Fibroblast of pulmonary artery (primary cell): ENCODE measurements around the gene NPAT.

Experiments used
- DNase-seq: peaks from one replicate; pipeline ENCODE4 v3.0.0-alpha.2; 2010; ENCODE audit warnings: low read depth
- H3K4me3 ChIP-seq: replicated peaks from 2 replicates; pipeline ENCODE4 v1.5.1; 2011; ENCODE audit warnings: low read depth, mild to moderate bottlenecking, control low read depth, low read length, moderate library complexity
- TF ChIP-seq, protein P1 (sequence below): IDR thresholded peaks from 2 replicates; pipeline ENCODE4 v1.5.1; 2011; ENCODE audit warnings: mild to moderate bottlenecking, control low read depth, low read length, inconsistent platforms; ENCODE audit errors: missing control alignments

NPAT gene

DNA sequence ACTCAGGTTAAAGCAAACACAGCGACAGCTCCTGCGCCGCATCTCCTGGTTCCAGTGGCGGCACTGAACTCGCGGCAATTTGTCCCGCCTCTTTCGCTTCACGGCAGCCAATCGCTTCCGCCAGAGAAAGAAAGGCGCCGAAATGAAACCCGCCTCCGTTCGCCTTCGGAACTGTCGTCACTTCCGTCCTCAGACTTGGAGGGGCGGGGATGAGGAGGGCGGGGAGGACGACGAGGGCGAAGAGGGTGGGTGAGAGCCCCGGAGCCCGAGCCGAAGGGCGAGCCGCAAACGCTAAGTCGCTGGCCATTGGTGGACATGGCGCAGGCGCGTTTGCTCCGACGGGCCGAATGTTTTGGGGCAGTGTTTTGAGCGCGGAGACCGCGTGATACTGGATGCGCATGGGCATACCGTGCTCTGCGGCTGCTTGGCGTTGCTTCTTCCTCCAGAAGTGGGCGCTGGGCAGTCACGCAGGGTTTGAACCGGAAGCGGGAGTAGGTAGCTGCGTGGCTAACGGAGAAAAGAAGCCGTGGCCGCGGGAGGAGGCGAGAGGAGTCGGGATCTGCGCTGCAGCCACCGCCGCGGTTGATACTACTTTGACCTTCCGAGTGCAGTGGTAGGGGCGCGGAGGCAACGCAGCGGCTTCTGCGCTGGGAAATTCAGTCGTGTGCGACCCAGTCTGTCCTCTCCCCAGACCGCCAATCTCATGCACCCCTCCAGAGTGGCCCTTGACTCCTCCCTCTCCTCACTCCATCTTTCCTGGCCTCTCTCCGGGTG, at the start of gene NPAT, which contains the start of gene ATM:
TSS of gene NPAT (minus strand) at position 65 of the 774 bp plus-strand sequence. CDS start 102 bp downstream, outside the sequence.
TSS of gene ATM (plus strand) at position 494 of the 774 bp plus-strand sequence. CDS start 4,558 bp downstream, outside the sequence.
- peak; percentile 99 for DNase-seq
- TF ChIP-seq, protein P1, sequence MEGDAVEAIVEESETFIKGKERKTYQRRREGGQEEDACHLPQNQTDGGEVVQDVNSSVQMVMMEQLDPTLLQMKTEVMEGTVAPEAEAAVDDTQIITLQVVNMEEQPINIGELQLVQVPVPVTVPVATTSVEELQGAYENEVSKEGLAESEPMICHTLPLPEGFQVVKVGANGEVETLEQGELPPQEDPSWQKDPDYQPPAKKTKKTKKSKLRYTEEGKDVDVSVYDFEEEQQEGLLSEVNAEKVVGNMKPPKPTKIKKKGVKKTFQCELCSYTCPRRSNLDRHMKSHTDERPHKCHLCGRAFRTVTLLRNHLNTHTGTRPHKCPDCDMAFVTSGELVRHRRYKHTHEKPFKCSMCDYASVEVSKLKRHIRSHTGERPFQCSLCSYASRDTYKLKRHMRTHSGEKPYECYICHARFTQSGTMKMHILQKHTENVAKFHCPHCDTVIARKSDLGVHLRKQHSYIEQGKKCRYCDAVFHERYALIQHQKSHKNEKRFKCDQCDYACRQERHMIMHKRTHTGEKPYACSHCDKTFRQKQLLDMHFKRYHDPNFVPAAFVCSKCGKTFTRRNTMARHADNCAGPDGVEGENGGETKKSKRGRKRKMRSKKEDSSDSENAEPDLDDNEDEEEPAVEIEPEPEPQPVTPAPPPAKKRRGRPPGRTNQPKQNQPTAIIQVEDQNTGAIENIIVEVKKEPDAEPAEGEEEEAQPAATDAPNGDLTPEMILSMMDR = peak; percentile 80
- peak within 1 kb of the TSS; percentile 93 for H3K4me3 ChIP-seq

DNA sequence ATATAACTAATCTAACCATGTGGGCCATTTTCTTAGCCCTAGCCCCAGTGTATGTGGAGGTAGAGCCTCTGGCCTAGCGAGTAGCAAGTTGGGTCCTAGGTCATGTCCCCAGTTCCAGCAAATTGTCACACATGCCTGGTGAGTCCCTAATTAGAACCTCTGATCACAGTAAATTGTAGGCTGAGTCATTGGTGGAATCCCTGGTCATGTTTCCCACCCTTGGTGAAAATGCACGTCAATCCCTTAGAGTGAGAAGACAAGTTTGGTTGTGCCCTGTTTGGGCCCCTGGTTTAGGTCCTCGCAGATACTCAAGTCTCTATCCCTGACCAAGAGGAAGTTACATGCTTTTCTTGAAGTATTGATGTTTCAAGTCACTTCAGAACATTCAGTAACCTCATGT, 47.1 kb upstream of the NPAT start:
- TF ChIP-seq, protein P1 = no peak
- DNase-seq = no peak
- no peak overlapping the region for H3K4me3 ChIP-seq

DNA sequence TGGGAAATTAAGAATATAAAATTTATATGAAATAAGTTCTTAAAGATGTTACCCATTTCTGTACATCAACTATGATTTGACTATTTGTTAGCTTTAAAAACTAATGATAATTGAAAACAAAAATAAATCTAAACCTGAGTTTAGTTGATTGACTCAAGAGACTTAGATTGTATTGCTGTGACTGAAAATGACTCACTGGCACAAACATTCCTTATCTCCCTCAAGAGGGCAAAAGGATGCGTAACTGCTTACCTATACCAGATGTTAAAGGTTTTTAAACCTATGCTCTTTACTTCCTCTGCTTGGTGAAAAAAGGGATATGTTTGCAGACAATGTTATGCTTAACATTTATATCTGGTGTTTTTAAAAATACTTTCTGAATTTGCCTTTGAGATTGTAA, 30.7 kb upstream of the NPAT start:
- H3K4me3 ChIP-seq = no peak overlapping the region
- peak; percentile 16 for DNase-seq
- TF ChIP-seq, protein P1 = no peak

DNA sequence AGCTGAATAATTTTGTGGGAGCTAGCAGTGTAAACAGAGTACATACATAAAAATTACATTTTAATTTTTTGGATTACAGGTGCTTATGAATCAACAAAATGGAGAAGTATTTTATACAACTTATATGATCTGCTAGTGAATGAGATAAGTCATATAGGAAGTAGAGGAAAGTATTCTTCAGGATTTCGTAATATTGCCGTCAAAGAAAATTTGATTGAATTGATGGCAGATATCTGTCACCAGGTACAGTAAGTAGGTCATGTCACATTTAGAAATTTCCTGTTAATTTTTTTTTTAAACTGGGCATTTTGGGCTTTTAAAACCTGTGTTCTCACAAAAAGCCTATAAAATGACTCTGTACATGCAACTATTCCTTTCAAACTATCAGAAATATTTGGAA, 24.4 kb upstream of the NPAT start:
- H3K4me3 ChIP-seq = no peak overlapping the region
- no peak for DNase-seq
- TF ChIP-seq, protein P1 = no peak

DNA sequence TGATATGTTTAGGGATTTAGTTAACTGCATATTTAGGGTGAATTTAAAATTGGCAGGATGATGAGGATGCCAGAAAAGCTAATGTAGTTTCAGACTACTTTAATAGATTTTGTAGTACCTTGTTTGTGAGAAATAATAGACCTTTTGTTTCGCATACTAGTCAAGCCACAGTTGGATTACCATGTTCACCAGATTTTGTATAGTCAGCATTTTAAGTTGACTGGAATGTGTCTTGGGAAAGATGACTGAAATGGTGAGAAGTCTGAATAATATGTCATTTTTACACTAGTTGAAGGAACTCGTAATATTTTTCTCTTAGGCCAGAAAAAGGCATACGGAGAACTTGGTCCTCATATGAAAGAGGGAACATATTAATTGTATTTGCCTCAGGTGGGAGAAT, 23.9 kb upstream of the NPAT start:
- TF ChIP-seq, protein P1 = no peak
- no peak for DNase-seq
- no peak overlapping the region for H3K4me3 ChIP-seq

DNA sequence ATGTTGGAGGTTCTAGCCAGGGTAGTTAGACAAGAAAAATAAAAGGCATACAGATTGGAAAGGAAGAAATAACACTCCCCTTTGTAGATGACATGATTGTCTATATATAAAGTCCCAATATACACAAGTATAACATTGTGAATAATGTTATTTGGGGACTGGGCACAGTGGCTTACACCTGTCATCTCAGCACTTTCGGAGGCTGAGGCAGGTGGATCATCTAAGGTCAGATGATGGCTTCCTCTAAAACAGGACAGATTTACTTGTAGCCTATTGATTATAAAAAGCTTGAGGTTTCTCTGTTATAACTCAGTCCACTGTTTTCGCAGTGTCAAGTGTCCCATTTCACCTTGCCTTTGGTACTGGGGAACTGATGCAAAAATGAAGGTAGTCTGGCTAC, 20.0 kb upstream of the NPAT start:
- TF ChIP-seq, protein P1 = no peak
- no peak for DNase-seq

More for the DNA sequence above, 20.0 kb upstream of the NPAT start:
- H3K4me3 ChIP-seq = no peak overlapping the region
